HCT116 (cell line): ENCODE results near the gene WDR82. TPM values are rescaled to one million over a fixed set of nuclear protein-coding genes. Genes with fewer than 3 reads are reported as not detected.

Experiments used
- ATAC-seq: fragments of 200-7000 bp; cut with Tn5 transposase; 2 replicates; pipeline ENCODE4 v1.9.1; 2020; ENCODE audit warnings: mild to moderate bottlenecking, moderate library complexity
- BruUV-seq: library from RNA; stranded (reverse); fragments of 400-500 nt; replicated peaks from 2 replicates; lab custom pipeline; 2021; lab: Mats Ljungman, UMichigan
- CTCF ChIA-PET: fragments of 300-600 bp; sonication (Branson Sonifier 250); formaldehyde crosslinking; loops from one replicate; lab custom pipeline; 2021; ENCODE audit warnings: antibody characterized with exemption; lab: Charles Lee
- POLR2A ChIA-PET: fragments of 300-600, 350-600 bp; sonication (Branson Sonifier 250); formaldehyde crosslinking; loops from one replicate; lab custom pipeline; 2021; ENCODE audit warnings: antibody characterized with exemption; lab: Charles Lee
- RAD21 ChIA-PET, 2 experiments: fragments of 300-600 bp; sonication (Branson Sonifier 250); formaldehyde crosslinking; loops; one replicate each; lab custom pipeline; 2023; ENCODE audit warnings: low total read pairs in 2 of 2; ENCODE audit not compliant: uncharacterized antibody in 2 of 2, unreplicated experiment in 2 of 2, low non-redundant PET in 1 of 2; lab: Charles Lee
- DNase-seq: peaks from one replicate; pipeline ENCODE4 v3.0.0-alpha.2; 2010; ENCODE audit warnings: low read depth, low spot score
- H2AFZ ChIP-seq: fragments of 200-600 bp; shearing (Covaris generic), sonication (generic); 2 replicates; pipeline ENCODE4 v1.6.1; 2017; ENCODE audit warnings: low read depth, mixed run types, mixed read lengths, antibody characterized with exemption, low read length; ENCODE audit not compliant: poor library complexity, severe bottlenecking
- H3K27ac ChIP-seq: 2 replicates; pipeline ENCODE4 v1.5.1; 2012; ENCODE audit warnings: low read depth, low read length
- H3K27me3 ChIP-seq: fragments of 200-600 bp; sonication (generic); 2 replicates; pipeline ENCODE4 v1.6.1; 2016; ENCODE audit warnings: mixed run types, low read length, mixed read lengths; ENCODE audit not compliant: insufficient read depth
- H3K36me3 ChIP-seq, 2 experiments: fragments of 200-500 bp in 1 of 2; fragments of 200-600 bp in 1 of 2; sonication (Bioruptor generic) in 1 of 2; sonication (generic) in 1 of 2; 2 replicates each; pipeline versions ENCODE4 v1.5.1 to v1.6.1; 2014 to 2016; ENCODE audit warnings: low read length in 2 of 2, inconsistent platforms in 1 of 2, mixed read lengths in 1 of 2, mixed run types in 1 of 2; ENCODE audit not compliant: insufficient read depth in 2 of 2, control insufficient read depth in 1 of 2
- H3K4me1 ChIP-seq, 2 experiments: fragments of 200-600 bp in 1 of 2; sonication (generic) in 1 of 2; 2 replicates each; pipeline versions ENCODE4 v1.5.1 to v1.6.1; 2012 to 2017; ENCODE audit warnings: low read length in 2 of 2, inconsistent platforms in 1 of 2, mild to moderate bottlenecking in 1 of 2, mixed read lengths in 1 of 2, mixed run types in 1 of 2, moderate library complexity in 1 of 2; ENCODE audit not compliant: insufficient read depth in 2 of 2, control insufficient read depth in 1 of 2
- H3K4me2 ChIP-seq: fragments of 200-600 bp; sonication (generic); 2 replicates; pipeline ENCODE4 v1.6.1; 2017; ENCODE audit warnings: mixed run types, low read length, mixed read lengths
- H3K4me3 ChIP-seq, 2 experiments: fragments of 200-600 bp in 1 of 2; sonication (generic) in 1 of 2; replicated peaks in 1 of 2; 2 replicates each; pipeline ENCODE4 v1.5.1; 2011 to 2016; ENCODE audit warnings: low read length in 2 of 2, control low read depth in 1 of 2, low read depth in 1 of 2, mild to moderate bottlenecking in 1 of 2, mixed read lengths in 1 of 2, mixed run types in 1 of 2
- H3K79me2 ChIP-seq: fragments of 200-600 bp; sonication (generic); 2 replicates; pipeline ENCODE4 v1.6.1; 2017; ENCODE audit warnings: mild to moderate bottlenecking, mixed run types, low read length, moderate library complexity, mixed read lengths; ENCODE audit not compliant: insufficient read depth
- H3K9ac ChIP-seq: fragments of 200-600 bp; sonication (generic); 2 replicates; pipeline ENCODE4 v1.6.1; 2016; ENCODE audit warnings: low read length, mixed read lengths
- H3K9me2 ChIP-seq: fragments of 200-600 bp; sonication (generic), shearing (Covaris generic); 2 replicates; pipeline ENCODE4 v1.6.1; 2017; ENCODE audit warnings: mixed run types, mild to moderate bottlenecking, moderate library complexity; ENCODE audit not compliant: insufficient read depth
- H3K9me3 ChIP-seq, 2 experiments: fragments of 200-500 bp in 1 of 2; fragments of 200-600 bp in 1 of 2; sonication (Bioruptor generic) in 1 of 2; sonication (generic) in 1 of 2; 2 replicates each; pipeline ENCODE4 v1.6.1; 2014 to 2017; ENCODE audit warnings: low read length in 2 of 2, mixed read lengths in 2 of 2, inconsistent platforms in 1 of 2, low read depth in 1 of 2, mild to moderate bottlenecking in 1 of 2, mixed run types in 1 of 2, moderate library complexity in 1 of 2; ENCODE audit not compliant: control insufficient read depth in 1 of 2, insufficient read depth in 1 of 2
- H4K20me1 ChIP-seq: fragments of 200-600 bp; sonication (generic), shearing (Covaris generic); 2 replicates; pipeline ENCODE4 v1.6.1; 2017; ENCODE audit warnings: mixed run types, mild to moderate bottlenecking, moderate library complexity; ENCODE audit not compliant: insufficient read depth
- RAD21 ChIP-seq: IDR thresholded peaks from 2 replicates; pipeline ENCODE4 v1.6.1; 2012; ENCODE audit warnings: low read depth, mild to moderate bottlenecking
- REST ChIP-seq: IDR thresholded peaks from 2 replicates; pipeline ENCODE4 v1.6.1; 2012; ENCODE audit warnings: low read depth
- intact Hi-C: fragments of 100-400 bp; cut with micrococcal nuclease; formaldehyde crosslinking; loops from 2 replicates; pipeline ENCODE4 v1.10.0; 2022
- total RNA-seq: library from RNA; stranded (reverse); gene quantifications from one replicate; pipeline ENCODE4 v1.2.1, GENCODE V29; 2021; ENCODE audit not compliant: unreplicated experiment
- TF ChIP-seq, protein P1 (sequence below), 3 experiments: fragments of 200-600 bp in 1 of 3; sonication (generic) in 1 of 3; IDR thresholded peaks in 2 of 3; conservative IDR thresholded peaks in 1 of 3; 2 replicates each; pipeline ENCODE4 v1.5.1; 2012 to 2017; ENCODE audit warnings: low read depth in 2 of 3, low read length in 2 of 3, antibody characterized with exemption in 1 of 3, borderline replicate concordance in 1 of 3, control low read depth in 1 of 3, mild to moderate bottlenecking in 1 of 3, mixed read lengths in 1 of 3, mixed run types in 1 of 3, moderate library complexity in 1 of 3; ENCODE audit not compliant: insufficient read depth in 1 of 3

Gene WDR82
- total RNA-seq, 1 experiment from 2014 or later = 89.7 TPM

DNA sequence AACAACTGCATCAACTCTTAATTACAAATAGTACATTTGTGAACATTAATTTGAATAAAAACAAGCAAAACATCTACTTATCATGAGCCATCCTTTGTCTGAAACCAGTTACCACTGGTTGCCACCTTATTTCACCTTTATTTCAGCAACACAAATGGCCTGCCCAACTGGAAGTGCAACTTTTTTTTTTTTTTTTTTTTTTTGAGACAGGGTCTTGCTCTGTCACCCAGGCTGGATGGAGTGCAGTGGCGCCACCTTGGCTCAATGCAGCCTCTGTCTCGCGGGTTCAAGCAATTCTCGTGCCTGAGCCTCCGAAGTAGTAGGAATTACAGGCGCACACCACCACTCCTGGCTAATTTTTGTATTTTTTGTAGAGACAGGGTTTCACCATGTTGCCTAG, 13.1 kb downstream of the WDR82 start:
- peak; percentile 62; the same call in 1 of the 2 replicates for ATAC-seq
- intact Hi-C loops = no loop called here
- H3K9me2 ChIP-seq = no peaks in the 10 kb centered on the region
- H3K79me2 ChIP-seq = peaks cover 97% of the 10 kb centered on the region
- BruUV-seq = no TSS peak
- H2AFZ ChIP-seq = no peak overlapping the region
- TF ChIP-seq, protein P1, sequence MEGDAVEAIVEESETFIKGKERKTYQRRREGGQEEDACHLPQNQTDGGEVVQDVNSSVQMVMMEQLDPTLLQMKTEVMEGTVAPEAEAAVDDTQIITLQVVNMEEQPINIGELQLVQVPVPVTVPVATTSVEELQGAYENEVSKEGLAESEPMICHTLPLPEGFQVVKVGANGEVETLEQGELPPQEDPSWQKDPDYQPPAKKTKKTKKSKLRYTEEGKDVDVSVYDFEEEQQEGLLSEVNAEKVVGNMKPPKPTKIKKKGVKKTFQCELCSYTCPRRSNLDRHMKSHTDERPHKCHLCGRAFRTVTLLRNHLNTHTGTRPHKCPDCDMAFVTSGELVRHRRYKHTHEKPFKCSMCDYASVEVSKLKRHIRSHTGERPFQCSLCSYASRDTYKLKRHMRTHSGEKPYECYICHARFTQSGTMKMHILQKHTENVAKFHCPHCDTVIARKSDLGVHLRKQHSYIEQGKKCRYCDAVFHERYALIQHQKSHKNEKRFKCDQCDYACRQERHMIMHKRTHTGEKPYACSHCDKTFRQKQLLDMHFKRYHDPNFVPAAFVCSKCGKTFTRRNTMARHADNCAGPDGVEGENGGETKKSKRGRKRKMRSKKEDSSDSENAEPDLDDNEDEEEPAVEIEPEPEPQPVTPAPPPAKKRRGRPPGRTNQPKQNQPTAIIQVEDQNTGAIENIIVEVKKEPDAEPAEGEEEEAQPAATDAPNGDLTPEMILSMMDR (IDR thresholded peaks at IDR 0.05 in 2 of 3, conservative IDR thresholded peaks at IDR 0.05 in 1 of 3; ENCODE audit: borderline replicate concordance in 1 of 3, insufficient read depth in 1 of 3, low read depth in 2 of 3, low read length in 2 of 3) = 0 out of 6 replicates have a peak, but pooled peaks of 2 of the 3 experiments have one; percentile 5 to 6
- TF ChIP-seq REST (no peak), RAD21 (peak; percentile 23; the same call in 1 of the 2 replicates)
- DNase-seq = no peak
- no peak overlapping the region for H3K4me2 ChIP-seq
- no peaks in the 10 kb centered on the region for H3K9me3 ChIP-seq
- peaks cover 71 to 72% of the 10 kb centered on the region in 2 experiments for H3K36me3 ChIP-seq
- no peak overlapping the region for H3K4me3 ChIP-seq
- H4K20me1 ChIP-seq = peaks cover 5% of the 10 kb centered on the region; the same call in 1 of the 2 replicates
- ChIA-PET POLR2A (no interaction called here), RAD21 (no interaction called here), CTCF (no interaction called here)
- peaks cover 0 to 5% of the 10 kb centered on the region in 2 experiments; a peak in 2 of 4 replicates for H3K4me1 ChIP-seq
- no peaks in the 10 kb centered on the region for H3K27me3 ChIP-seq
- H3K27ac ChIP-seq = no peak overlapping the region
- no peak overlapping the region for H3K9ac ChIP-seq
